Immature natural killer cell (primary cell): ENCODE data around the gene ILKAP. TPM values are rescaled to one million over a fixed set of nuclear protein-coding genes. Genes with fewer than 3 reads are reported as not detected.

Experiments
- DNase-seq, 3 donors: peaks; one replicate each; pipeline ENCODE4 v3.0.0; 2022; ENCODE audit warnings: mixed read lengths in 1 of 3
- H3K27ac Mint-ChIP-seq, 6 donors: one replicate each; pipeline ENCODE4 v1.8.0; 2020; ENCODE audit warnings: mixed read lengths in 6 of 6, mild to moderate bottlenecking in 5 of 6, inconsistent platforms in 4 of 6, moderate library complexity in 3 of 6
- H3K27me3 Mint-ChIP-seq, 3 donors: one replicate each; pipeline ENCODE4 v1.8.0; 2020 to 2021; ENCODE audit warnings: low read depth in 3 of 3, mild to moderate bottlenecking in 3 of 3, mixed read lengths in 3 of 3, moderate library complexity in 3 of 3, inconsistent platforms in 1 of 3
- H3K36me3 Mint-ChIP-seq, 3 donors: one replicate each; pipeline ENCODE4 v1.8.0; 2020; ENCODE audit warnings: mixed read lengths in 3 of 3, inconsistent platforms in 2 of 3, mild to moderate bottlenecking in 2 of 3
- H3K4me1 Mint-ChIP-seq, 2 donors: one replicate each; pipeline ENCODE4 v1.8.0; 2020; ENCODE audit warnings: inconsistent platforms in 2 of 2, mild to moderate bottlenecking in 2 of 2, mixed read lengths in 2 of 2, moderate library complexity in 1 of 2
- H3K4me3 Mint-ChIP-seq, 5 donors: one replicate each; pipeline ENCODE4 v1.8.0; 2020; ENCODE audit warnings: mild to moderate bottlenecking in 5 of 5, mixed read lengths in 5 of 5, inconsistent platforms in 3 of 5, moderate library complexity in 3 of 5
- H3K9me3 Mint-ChIP-seq, 6 donors: one replicate each; pipeline ENCODE4 v1.8.0; 2020; ENCODE audit warnings: mild to moderate bottlenecking in 6 of 6, mixed read lengths in 6 of 6, inconsistent platforms in 4 of 6, moderate library complexity in 3 of 6
- polyA plus RNA-seq, 3 donors: library from polyadenylated mRNA; unstranded; fragments of 300-500 nt; fragmentation: Illumina TruSeq; gene quantifications; one replicate each; pipeline ENCODE4 v1.2.3, GENCODE V29; 2021

ILKAP gene
- polyA plus RNA-seq, 3 donors from 2014 or later, result 59.2 to 82.8 (median 59.3) TPM

- Mint-ChIP-seq H3K27me3 (peaks cover 0 to 2% (median 0%) of the 10 kb centered on the region in 3 donors), H3K4me1 (no peaks in the 10 kb centered on the region), H3K27ac (peak overlapping the region in 1 of 6 donors; percentile 56), H3K9me3 (no peaks in the 10 kb centered on the region), H3K4me3 (no peak overlapping the region), H3K36me3 (no peaks in the 10 kb centered on the region)
- no peak for DNase-seq
These were observed 78.9 kb downstream of the ILKAP start for GRCh38 chr2:238124488-238125126.

- no peaks in the 10 kb centered on the region for H3K9me3 Mint-ChIP-seq
- no peak overlapping the region for H3K27ac Mint-ChIP-seq
- no peaks in the 10 kb centered on the region for H3K4me1 Mint-ChIP-seq
- no peak overlapping the region for H3K4me3 Mint-ChIP-seq
- H3K36me3 Mint-ChIP-seq, result no peaks in the 10 kb centered on the region
- H3K27me3 Mint-ChIP-seq, result peaks cover 0 to 2% (median 0%) of the 10 kb centered on the region in 3 donors
- DNase-seq, result no peak
These were observed 79.5 kb downstream of the ILKAP start for GRCh38 chr2:238123991-238124470.

- DNase-seq, result no peak
- H3K27ac Mint-ChIP-seq, result no peak overlapping the region
- H3K27me3 Mint-ChIP-seq, result peaks cover 0 to 2% (median 0%) of the 10 kb centered on the region in 3 donors
- no peaks in the 10 kb centered on the region for H3K36me3 Mint-ChIP-seq
- H3K9me3 Mint-ChIP-seq, result no peaks in the 10 kb centered on the region
- no peaks in the 10 kb centered on the region for H3K4me1 Mint-ChIP-seq
- no peak overlapping the region for H3K4me3 Mint-ChIP-seq
These were observed 80.1 kb downstream of the ILKAP start for GRCh38 chr2:238123218-238123971.

DNA sequence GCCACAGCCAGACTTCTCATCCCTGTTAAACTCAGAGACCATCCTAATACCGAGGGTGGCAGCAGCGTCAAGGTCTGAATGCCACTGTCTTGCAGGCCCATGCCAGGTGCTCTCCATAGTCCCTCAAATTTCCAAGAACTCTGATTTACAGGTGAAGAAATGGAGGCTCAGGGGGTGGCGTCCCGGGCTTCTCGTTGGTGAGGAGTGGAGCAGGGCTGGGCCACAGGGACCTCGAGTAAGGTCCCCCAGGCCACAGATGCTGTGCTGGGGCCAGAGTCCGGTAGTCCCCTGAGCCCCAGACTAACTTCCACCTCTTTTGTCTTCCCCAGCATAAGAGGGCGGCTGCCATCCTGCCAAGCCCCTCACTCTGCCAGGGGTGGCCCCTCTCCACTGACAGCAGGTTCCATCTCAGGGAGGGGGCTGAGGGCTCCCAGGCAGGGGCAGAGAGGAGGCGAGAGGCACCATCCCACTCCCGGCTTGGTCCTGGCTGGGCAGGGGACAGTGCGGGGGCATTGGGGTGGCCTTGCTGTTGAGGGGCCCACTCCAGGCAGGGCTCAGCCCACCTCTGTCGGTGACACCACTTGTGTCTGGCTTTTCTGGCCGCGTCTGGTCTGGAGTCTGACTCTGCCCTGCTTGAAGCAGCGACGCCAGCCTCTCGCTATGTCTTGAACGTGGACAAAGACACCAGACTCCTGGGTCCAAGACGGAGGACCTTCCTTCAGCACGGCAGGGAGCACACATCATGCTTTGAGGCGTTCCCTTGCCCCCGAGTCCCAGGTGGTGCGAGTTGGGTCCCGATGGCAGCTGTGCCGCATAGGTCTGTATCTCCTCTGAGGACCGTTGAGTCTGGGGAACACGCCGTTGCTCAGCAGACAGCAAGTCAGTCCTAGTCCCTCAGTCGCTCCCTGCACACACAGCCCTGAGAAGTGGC, 80.9 kb downstream of the ILKAP start:
- Mint-ChIP-seq H3K27me3 (peaks cover 0 to 4% (median 3%) of the 10 kb centered on the region in 3 donors), H3K4me1 (no peaks in the 10 kb centered on the region), H3K27ac (no peak overlapping the region), H3K4me3 (no peak overlapping the region), H3K9me3 (no peaks in the 10 kb centered on the region), H3K36me3 (no peaks in the 10 kb centered on the region)
- no peak for DNase-seq

DNA sequence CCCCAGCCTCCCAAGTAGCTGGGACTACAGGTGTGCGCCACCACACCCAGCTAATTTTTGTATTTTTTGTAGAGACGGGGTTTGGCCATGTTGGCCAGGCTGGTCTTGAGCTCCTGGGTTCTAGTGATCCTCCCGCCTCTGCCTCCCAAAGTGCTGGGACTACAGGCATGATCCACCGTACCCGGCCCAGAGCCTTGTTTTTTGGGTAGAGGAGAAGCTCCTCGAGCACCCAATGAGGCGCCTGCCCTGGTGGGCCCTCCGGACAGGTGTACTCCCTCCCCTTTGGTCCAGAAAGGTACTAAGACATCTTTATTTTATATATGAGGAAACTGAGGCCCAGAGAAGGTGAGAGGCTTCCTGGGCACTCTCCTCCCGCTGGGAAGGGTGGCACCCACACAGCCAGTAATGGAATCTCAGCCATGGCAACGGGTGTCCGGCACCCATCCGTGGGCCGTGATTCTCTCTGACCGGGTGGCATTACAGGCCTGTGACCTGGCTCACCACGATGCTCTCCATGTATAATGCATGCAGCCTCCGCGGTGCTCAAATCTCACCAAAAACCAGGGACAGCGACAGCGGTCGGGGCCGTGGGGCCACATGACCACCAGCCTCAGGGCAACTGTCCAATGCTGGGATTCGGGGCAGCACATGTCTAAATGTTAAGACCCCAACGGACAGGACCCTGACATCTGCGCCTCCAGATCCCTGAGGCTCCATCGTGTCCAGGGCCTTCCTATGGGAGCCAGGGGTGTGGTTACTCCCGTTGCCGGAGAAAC, 81.8 kb downstream of the ILKAP start:
- DNase-seq, result no peak
- Mint-ChIP-seq H3K4me1 (no peaks in the 10 kb centered on the region), H3K36me3 (no peaks in the 10 kb centered on the region), H3K9me3 (no peaks in the 10 kb centered on the region), H3K27me3 (peaks cover 0 to 8% (median 6%) of the 10 kb centered on the region in 3 donors), H3K4me3 (no peak overlapping the region), H3K27ac (no peak overlapping the region)

DNA sequence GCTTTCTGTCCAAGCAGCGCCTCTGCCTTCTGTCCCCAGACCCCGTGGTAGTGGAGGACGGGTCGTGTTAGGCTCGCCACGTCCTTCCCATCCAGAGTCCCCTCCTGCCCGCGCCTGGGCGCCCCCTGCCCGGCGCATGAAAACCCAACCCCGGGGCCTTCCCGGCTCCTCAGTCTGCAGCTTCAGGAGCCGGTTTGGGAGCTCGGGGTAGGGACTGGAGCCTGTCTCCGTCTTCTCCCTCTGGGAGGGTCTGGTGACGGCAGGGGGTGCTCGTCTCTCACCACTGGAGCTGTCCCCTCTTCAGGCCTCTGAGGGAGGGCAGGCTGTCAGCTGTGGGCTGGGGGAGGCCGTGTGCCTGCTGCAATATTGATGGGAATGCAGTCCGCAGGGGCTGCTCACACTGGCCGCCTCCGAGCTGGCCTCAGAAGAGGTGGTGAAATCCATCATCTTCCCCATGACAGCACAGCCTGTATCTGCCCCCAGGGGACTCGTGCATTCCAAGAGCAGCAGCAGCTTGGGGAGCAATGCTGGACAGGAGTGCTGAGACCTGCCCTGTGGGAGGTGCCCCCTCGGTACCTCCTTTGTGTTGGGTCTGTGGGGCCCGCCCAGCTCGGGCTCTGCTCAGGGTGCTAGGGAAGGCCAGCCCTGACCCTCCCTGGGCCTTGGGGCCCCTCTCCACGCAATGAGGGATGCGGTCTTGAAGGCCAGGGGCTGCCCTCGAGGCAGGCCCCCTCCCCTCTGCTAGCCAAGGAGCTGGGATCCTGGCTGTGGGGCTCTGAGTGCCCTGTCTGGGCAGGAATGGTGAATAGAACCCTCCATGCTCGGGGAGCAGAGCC, 82.8 kb downstream of the ILKAP start:
- Mint-ChIP-seq H3K27ac (no peak overlapping the region), H3K36me3 (no peaks in the 10 kb centered on the region), H3K27me3 (peaks cover 0 to 8% (median 8%) of the 10 kb centered on the region in 3 donors), H3K4me1 (no peaks in the 10 kb centered on the region), H3K4me3 (no peak overlapping the region), H3K9me3 (no peaks in the 10 kb centered on the region)
- DNase-seq, result no peak

Other genes with a start within 250 kb of the ILKAP start
- 100 to 1,000 TPM; 274 to 339 (median 323) TPM for gene UBE2F, start 236.7 kb downstream of the ILKAP start, polyA plus RNA-seq
- gene SCLY, start 142.7 kb downstream of the ILKAP start, polyA plus RNA-seq, result 10 to 100 TPM; 12.1 to 15.8 (median 12.8) TPM
- gene ESPNL, start 103.4 kb downstream of the ILKAP start, polyA plus RNA-seq, result not detected
- gene KLHL30, start 65.0 kb downstream of the ILKAP start, polyA plus RNA-seq, result not detected
- gene ERFE, start 44.7 kb downstream of the ILKAP start, polyA plus RNA-seq, result 1 to 10 TPM; 4.6 to 6.2 (median 5.7) TPM
- gene HES6, start 36.3 kb upstream of the ILKAP start, polyA plus RNA-seq, result 10 to 100 TPM; 27.3 to 36.5 (median 34.5) TPM
- gene PER2, start 84.9 kb upstream of the ILKAP start, polyA plus RNA-seq, result 1 to 10 TPM; 1.0 to 8.5 (median 7.2) TPM
- 1 to 10 TPM; 1.9 to 7.0 (median 2.2) TPM for gene TRAF3IP1, start 116.8 kb upstream of the ILKAP start, polyA plus RNA-seq
- gene ASB1, start 223.2 kb upstream of the ILKAP start, polyA plus RNA-seq, result 10 to 100 TPM; 30.3 to 53.8 (median 48.1) TPM